GM06990 (cell line): ENCODE measurements around the gene DTNB.

ENCODE experiments used
- DNase-seq: peaks from one replicate; pipeline ENCODE4 v3.0.0-alpha.2; 2011; ENCODE audit not compliant: insufficient read length; ENCODE audit errors: extremely low read depth
- H3K27me3 ChIP-seq: replicated peaks from 2 replicates; pipeline ENCODE4 v1.6.0; 2011; ENCODE audit warnings: low read length; ENCODE audit not compliant: control insufficient read depth, insufficient read depth
- H3K36me3 ChIP-seq: 2 replicates; pipeline ENCODE4 v1.5.1; 2011; ENCODE audit warnings: low read length; ENCODE audit not compliant: control insufficient read depth, insufficient read depth
- H3K4me3 ChIP-seq: replicated peaks from 2 replicates; pipeline ENCODE4 v1.5.1; 2011; ENCODE audit warnings: low read depth, mild to moderate bottlenecking, control low read depth, low read length
- TF ChIP-seq, protein P1 (sequence below): IDR thresholded peaks from 2 replicates; pipeline ENCODE4 v1.5.1; 2011; ENCODE audit warnings: low read length, control low read depth, mild to moderate bottlenecking, inconsistent platforms; ENCODE audit not compliant: insufficient read depth, poor library complexity, severe bottlenecking

The DTNB gene

DNA sequence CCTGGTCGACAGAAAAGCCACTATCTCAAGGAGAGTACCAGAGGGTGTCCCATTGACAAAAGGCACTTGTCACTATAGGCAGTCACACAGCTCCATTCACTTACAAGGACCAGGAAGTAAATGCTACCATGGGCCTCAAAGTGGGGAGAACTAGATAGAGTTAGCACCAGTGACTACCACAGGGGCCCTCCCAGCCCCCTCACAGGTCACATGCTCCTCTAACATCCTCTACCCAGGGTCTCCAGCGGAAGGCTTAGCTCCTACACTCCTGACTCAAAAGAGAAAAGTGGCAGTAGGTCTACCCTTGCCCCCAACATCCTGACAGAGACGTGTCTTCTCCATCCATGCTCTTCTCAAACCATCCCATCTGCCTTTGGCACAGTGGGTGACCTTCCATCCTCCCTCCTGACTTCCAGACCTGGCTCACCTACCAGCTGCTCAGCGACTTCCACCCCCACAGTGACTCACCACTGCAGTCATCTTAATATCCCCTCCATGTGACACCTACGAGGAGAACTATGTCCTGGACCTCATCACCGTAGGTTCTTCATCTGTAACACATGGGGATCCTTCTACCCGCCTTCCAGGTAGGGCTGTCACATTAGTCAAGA, 326.1 kb downstream of the DTNB start:
- Histone ChIP-seq H3K27me3 (no peaks in the 10 kb centered on the region), H3K36me3 (no peaks in the 10 kb centered on the region), H3K4me3 (no peak overlapping the region)
- TF ChIP-seq, protein P1, sequence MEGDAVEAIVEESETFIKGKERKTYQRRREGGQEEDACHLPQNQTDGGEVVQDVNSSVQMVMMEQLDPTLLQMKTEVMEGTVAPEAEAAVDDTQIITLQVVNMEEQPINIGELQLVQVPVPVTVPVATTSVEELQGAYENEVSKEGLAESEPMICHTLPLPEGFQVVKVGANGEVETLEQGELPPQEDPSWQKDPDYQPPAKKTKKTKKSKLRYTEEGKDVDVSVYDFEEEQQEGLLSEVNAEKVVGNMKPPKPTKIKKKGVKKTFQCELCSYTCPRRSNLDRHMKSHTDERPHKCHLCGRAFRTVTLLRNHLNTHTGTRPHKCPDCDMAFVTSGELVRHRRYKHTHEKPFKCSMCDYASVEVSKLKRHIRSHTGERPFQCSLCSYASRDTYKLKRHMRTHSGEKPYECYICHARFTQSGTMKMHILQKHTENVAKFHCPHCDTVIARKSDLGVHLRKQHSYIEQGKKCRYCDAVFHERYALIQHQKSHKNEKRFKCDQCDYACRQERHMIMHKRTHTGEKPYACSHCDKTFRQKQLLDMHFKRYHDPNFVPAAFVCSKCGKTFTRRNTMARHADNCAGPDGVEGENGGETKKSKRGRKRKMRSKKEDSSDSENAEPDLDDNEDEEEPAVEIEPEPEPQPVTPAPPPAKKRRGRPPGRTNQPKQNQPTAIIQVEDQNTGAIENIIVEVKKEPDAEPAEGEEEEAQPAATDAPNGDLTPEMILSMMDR: no peak
- no peak for DNase-seq

DNA sequence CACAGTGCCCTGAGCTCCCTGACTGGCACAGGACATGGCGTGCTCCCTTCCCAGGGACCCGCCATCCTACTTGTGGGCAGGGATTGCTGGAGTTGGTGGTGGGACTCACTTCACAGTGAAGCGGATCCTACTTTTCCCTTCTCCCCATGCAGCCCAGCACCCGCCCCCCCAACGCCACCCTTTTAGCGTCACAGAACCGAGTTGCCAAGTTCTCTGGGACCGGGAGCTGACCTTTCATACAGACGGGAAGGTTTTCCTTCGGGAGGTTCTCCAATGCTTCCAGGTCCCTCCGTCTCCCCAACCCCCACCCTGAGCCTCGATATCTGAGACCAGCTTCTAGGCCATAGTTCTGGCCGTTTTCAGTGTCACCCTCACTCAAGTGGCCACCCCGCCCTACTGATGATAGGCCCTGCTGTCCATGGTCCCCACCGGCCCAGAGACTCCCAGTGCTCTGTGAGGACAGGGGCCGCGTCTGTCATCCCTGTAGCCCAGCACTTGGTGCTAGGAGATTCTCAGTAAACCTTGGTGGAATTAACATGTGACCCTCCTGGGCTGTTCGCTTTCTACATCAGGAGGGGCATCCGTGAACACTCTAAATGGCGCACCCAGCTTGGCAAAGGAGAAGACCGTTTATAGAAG, 330.1 kb downstream of the DTNB start:
- TF ChIP-seq, protein P1: no peak
- H3K4me3 ChIP-seq: no peak overlapping the region
- no peak for DNase-seq
- no peaks in the 10 kb centered on the region; the same call in 1 of the 2 replicates for H3K36me3 ChIP-seq
- no peaks in the 10 kb centered on the region for H3K27me3 ChIP-seq

DNA sequence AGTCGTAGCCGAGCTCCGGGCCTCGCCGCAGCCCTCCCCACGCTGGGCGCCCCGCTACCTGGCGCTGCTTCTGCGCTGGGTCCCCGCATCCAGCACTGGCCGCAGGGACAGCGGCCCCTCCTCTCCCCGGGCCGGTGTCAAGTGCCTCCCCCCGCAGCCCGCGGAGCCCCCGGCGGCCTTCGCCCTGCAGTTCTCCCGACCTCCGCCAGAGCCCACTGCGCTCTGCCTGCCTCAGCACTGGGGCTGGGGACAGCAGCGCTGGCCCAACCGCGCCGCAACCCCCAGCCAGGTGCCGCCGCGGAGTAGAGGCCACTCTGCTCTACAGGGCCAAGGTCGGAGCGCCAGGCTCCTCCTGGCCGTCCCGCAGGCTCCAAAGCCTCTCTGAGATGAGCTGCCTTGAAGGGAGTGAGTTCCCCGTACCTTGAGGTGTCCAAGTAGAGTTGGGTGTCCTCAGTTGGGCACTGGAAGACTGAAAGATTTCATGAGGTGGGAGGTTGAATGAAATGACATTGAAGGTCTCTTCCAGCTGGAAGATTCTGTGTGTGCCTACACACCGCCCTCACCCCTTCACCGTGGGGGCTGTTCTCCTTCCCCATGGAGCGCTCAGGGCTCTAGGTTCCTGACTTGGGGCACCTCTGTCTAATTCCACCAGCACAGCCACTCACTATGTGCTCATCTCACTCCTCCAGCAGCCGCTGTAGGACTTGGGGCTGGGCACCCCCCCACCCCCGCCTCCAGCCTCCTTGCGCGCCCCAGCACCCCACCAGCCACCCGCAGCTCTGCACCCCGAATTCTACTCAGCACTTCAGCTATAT, 330.8 kb downstream of the DTNB start:
- Histone ChIP-seq H3K36me3 (no peaks in the 10 kb centered on the region; the same call in 1 of the 2 replicates), H3K4me3 (peak overlapping the region; percentile 68), H3K27me3 (no peaks in the 10 kb centered on the region)
- TF ChIP-seq, protein P1: peak; percentile 82
- peak; percentile 88 for DNase-seq

DNA sequence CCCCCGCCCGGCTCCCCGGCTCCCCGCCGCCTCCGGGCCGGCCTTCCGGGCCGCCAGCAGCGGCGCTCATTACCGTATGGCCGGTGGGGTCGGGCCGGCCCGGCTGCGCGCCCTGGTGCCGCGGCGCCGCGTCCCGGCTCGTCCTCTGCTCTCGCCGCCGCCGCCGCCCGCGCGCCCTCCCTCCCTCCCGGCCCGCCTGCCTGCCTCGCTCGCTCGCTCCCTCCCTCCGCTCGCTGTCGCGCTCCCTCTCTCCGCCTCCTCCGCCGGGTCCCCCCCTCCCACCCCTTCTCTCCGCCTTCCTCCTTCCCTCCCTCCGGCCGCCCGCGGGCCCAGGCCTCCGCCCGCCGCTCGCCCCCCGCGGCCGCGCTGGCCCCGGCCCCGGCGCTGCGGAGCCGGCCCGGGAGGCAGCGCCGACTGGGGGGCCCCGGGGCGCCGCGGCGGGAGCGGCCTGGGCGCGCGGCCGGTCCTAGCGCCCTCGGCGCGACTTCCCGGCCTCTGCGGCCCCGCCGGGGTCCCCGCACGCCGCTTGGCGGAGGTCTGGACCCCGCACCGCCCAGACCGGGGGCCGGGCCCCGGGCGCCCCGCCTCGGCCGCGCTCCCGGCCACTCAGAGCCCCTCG, 331.5 kb downstream of the DTNB start, which contains the start of gene DNMT3A:
Gene DNMT3A, minus strand, starts transcription at position 173 of the 619 bp plus-strand sequence. CDS start 27,941 bp downstream, outside the sequence.
- no peaks in the 10 kb centered on the region for H3K27me3 ChIP-seq
- TF ChIP-seq, protein P1: no peak
- H3K36me3 ChIP-seq: no peaks in the 10 kb centered on the region; the same call in 1 of the 2 replicates
- H3K4me3 ChIP-seq: peak within 1 kb of the TSS; percentile 68
- peak; percentile 64 for DNase-seq

DNA sequence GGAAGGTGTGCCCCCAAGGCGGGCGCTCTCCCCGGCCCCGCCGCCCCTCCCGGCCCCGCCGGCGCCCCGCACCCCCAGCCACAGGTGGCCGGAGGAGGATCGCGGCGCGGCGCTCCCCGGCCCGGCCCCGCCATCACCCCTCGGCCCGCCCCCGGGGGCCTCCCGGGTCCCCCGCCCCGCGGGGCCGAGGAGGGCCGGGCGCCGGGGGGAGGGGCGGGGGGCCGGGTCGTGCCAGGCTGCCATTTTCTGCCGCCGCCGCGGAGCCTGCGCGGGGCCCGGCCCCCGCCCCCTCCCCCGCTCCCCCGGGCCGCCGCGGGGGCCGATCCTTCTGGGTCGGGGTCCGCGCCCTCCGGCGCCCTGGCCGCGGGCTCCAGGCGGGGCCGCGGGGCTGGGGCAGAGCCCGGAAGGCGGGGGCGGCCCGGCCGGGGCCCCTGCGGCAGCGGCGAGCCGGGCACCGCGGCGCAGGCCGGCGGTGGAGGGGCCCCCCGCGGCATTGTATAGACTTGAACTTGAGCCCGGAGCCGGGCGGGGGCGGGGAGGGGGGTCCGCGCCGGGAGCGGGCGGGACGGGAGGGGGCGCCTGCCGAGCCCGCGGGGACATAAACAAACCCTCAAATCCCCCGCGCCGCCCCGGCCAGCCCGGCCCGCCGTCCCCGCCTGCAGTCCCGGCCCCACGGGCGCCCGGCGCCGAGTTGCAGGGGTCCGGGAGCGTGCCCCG, 332.2 kb downstream of the DTNB start:
- no peak for DNase-seq
- H3K4me3 ChIP-seq: peak overlapping the region; percentile 68

More for the DNA sequence above, 332.2 kb downstream of the DTNB start:
- Histone ChIP-seq H3K27me3 (no peaks in the 10 kb centered on the region), H3K36me3 (no peaks in the 10 kb centered on the region; the same call in 1 of the 2 replicates)
- TF ChIP-seq, protein P1: no peak
